ENCODE data around the gene PRDX5.
A peak's percentile ranks its signal among the peaks of the same experiment; 100 is the strongest.

Gene PRDX5

DNA sequence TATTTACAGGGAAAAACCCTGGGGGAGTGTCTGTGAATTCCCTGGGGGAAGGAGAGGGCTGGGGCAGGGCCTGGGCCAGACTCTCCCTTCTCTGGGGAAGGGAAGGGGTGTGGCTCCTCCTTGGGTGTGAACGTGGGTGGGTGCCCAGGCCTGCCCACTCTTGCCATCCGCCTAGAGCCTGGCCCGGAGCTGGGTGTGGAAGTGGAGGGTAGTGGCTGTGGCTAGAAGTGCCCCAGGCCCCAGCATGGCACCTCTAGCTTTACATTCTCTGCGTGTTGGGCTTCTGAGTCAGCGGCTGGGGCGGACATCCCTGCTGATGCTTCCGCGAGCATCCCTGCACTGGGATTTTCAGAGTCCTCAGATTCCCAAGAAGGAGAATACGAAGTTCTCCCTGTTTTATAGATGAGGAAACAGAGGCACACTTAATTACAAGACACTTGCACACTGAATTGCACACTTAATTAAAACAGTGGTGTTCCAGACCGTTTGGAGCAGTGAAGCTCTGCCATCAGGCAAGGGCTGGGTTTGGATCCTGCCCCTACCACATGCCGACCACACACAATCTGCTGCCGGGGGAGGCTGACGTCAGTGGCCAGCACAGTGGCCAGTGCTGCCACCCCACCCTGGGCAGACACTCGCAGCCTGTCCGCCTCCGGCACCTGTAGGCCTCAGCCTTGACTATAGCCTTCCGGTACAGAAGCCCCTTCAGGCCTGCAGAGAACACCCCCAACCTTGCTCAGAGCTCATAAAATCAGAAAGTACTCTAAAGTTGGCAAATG is 41.1 kb upstream of the PRDX5 start:
- H3K4me3 ChIP-seq (ENCODE audit: control insufficient read depth, low read depth, low read length), result no peak overlapping the region
- TF ChIP-seq, protein P1, sequence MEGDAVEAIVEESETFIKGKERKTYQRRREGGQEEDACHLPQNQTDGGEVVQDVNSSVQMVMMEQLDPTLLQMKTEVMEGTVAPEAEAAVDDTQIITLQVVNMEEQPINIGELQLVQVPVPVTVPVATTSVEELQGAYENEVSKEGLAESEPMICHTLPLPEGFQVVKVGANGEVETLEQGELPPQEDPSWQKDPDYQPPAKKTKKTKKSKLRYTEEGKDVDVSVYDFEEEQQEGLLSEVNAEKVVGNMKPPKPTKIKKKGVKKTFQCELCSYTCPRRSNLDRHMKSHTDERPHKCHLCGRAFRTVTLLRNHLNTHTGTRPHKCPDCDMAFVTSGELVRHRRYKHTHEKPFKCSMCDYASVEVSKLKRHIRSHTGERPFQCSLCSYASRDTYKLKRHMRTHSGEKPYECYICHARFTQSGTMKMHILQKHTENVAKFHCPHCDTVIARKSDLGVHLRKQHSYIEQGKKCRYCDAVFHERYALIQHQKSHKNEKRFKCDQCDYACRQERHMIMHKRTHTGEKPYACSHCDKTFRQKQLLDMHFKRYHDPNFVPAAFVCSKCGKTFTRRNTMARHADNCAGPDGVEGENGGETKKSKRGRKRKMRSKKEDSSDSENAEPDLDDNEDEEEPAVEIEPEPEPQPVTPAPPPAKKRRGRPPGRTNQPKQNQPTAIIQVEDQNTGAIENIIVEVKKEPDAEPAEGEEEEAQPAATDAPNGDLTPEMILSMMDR (conservative IDR thresholded peaks at IDR 0.05; ENCODE audit: control insufficient read depth, insufficient read depth, low read depth, low read length), result no peak
- no peak for DNase-seq (ENCODE audit: low read depth)

DNA sequence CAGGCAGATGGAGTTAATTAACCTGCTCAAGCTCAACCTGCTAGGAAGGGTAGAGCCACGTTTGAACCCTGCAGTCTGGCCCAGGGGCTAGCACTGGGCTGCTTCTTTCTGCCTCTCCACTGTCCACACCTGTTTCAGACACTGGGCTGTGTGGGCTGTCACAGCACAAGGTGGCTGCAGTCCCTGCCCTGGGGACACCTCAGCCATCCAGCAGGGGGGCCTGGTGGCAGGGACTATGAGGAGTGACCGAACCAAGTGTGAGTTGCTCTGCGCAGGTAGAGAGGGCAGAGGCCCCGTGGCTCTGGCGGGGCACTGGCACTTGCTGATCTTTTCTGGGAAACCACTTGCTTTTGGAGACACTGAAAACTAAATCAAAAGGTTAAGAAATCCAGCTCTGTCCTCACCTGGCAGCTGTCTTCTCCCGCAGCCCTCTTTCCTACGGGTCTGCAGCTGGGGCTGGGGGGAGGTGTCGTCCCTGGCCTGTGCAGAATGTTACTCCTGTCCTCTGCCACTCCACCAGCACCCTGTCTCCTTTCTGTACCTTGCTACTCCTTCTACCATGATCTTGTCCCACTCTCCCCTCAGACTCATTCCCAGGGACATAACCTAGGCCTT is 39.2 kb upstream of the PRDX5 start:
- no peak for DNase-seq (ENCODE audit: low read depth)
- H3K4me3 ChIP-seq (ENCODE audit: control insufficient read depth, low read depth, low read length), result no peak overlapping the region
- TF ChIP-seq, protein P1 (conservative IDR thresholded peaks at IDR 0.05; ENCODE audit: control insufficient read depth, insufficient read depth, low read depth, low read length), result no peak

DNA sequence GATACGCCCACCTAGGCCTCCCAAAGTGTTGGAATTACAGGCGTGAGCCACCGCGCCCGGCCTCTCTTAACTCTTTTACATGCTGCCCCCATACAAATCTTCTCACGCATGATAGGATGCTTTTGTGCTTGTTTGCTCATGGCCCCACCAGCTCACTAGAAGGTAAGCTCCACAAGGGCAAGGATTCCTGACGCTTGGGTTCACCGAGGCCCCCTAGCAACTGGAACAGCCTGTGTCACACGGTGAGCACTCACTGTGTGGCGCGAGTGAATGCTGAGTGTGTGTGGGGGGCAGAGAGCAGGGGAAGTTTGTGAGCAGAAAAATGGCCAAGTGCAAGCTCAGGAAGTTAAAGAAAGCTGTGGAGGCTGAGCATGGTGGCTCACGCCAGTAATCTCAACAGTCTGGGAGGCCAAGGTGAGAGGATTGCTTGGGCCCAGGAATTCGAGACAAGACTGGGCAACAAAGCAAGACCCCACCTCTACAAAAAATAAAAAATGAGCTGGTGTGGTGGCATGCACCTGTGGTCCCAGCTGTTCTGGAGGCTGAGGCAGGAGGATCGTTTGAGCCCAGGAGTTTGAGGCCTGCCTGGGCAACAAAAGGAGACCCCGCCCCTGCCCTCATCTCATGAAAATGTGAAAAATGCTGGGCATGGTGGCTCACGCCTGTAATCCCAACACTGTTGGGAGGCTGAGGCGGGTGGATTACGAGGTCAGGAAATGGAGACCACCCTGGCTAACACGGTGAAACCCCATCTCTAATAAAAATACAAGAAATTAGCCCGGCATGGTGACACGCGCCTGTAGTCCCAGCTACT is 35.8 kb upstream of the PRDX5 start:
- TF ChIP-seq, protein P1 (conservative IDR thresholded peaks at IDR 0.05; ENCODE audit: control insufficient read depth, insufficient read depth, low read depth, low read length), result no peak
- H3K4me3 ChIP-seq (ENCODE audit: control insufficient read depth, low read depth, low read length), result no peak overlapping the region
- DNase-seq (ENCODE audit: low read depth), result no peak

DNA sequence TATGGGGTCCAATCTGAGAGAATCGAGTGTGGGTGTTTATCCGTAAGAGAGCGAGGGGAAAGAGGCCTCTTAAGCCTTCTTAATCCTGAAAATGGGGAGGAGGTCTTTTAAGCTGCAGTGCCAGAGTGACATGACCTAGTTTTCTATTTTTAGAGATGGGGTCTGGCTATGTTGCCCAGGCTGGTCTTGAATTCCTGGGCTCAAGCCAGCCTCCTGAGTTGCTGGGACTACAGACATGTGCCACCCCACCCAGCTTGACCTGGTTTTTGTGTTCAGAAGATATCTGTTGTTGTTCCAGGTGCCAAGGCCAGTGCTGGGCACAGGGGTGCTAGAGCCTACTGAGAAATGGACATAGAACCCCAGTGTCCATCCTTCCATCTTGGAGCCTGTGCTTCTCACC is 34.8 kb upstream of the PRDX5 start:
- TF ChIP-seq, protein P1 (conservative IDR thresholded peaks at IDR 0.05; ENCODE audit: control insufficient read depth, insufficient read depth, low read depth, low read length), result no peak
- H3K4me3 ChIP-seq (ENCODE audit: control insufficient read depth, low read depth, low read length), result no peak overlapping the region

DNA sequence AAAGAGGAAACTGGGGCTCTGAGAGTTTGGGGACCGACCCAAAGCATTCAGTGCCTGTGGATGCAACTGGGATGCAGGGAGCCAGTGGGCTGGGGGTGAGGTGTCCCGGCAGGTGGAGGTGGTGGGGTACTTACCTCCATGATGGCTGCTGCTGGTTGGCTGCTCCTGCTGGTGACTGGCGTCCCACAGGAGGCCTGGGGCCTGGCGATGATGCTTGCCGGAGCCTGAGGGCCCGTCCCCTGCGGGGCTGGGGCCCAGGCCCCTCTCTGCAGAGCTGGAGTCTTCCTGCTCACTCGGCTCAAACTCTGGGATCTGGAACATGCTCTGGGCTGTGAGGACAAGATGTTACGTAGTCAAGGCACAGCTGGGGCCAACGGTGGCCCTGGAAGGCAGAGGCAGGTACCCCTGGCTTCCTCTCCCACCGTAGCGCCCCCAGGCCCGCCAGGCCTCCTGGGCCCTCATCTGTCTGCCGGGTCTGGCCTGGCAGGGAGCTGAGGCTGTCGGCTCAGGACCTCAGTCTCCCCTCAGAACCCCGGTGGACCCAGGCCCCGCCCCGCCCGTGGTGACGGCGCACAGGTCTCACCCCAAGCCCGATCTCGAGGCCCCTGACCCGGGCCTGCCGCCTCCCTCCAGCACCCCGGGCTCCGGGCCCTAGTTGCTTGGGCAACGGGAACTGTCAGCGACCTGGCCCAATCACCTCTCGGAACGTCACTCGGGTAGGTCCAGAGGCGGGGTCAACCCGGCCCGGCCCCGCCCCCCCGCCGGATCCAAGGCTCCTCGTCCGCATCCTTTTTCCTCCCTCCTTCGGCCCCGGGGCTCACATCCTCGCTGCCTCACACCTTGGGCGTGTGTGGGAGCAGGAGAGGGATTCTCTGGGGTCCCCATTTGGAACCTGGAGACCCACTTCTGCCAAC is 33.6 kb upstream of the PRDX5 start, which contains the start of gene BAD:
TSS of gene BAD (minus strand) at position 618 of the 914 bp plus-strand sequence. CDS start at position 321, 297 bp downstream.
- TF ChIP-seq, protein P1 (conservative IDR thresholded peaks at IDR 0.05; ENCODE audit: control insufficient read depth, insufficient read depth, low read depth, low read length), result no peak
- H3K4me3 ChIP-seq (ENCODE audit: control insufficient read depth, low read depth, low read length), result peak within 1 kb of the TSS; percentile 71
- peak; percentile 87 for DNase-seq (ENCODE audit: low read depth)

More for the DNA sequence above, 34.8 kb upstream of the PRDX5 start:
- DNase-seq (ENCODE audit: low read depth), result no peak
